SK-N-SH (cell line): ENCODE results near the gene BORA.

Experiments used
- CTCF ChIP-seq: fragments of 200-600 bp; sonication (generic); IDR thresholded peaks from 2 replicates; pipeline ENCODE4 v1.6.1; 2017; ENCODE audit warnings: antibody characterized with exemption, mild to moderate bottlenecking, moderate library complexity
- MAX ChIP-seq: IDR thresholded peaks from 2 replicates; pipeline ENCODE4 v1.4.0; 2012; ENCODE audit warnings: low read depth
- REST ChIP-seq: IDR thresholded peaks from 2 replicates; pipeline ENCODE4 v1.6.1; 2012; ENCODE audit warnings: mild to moderate bottlenecking, low read depth, low read length, moderate library complexity
- RXRA ChIP-seq: IDR thresholded peaks from 2 replicates; pipeline ENCODE4 v1.4.0; 2012; ENCODE audit warnings: low read depth, mild to moderate bottlenecking, borderline replicate concordance
- TAF1 ChIP-seq: IDR thresholded peaks from 2 replicates; pipeline ENCODE4 v1.6.1; 2012; ENCODE audit warnings: low read depth, mild to moderate bottlenecking, low read length, moderate library complexity, borderline replicate concordance

- no peak for TF ChIP-seq TAF1
- no peak for TF ChIP-seq MAX
- no peak for TF ChIP-seq CTCF
- no peak for TF ChIP-seq RXRA
- TF ChIP-seq REST: no peak
These were observed 33.9 kb upstream of the BORA start for GRCh38 chr13:72693832-72694231.
